HepG2 (cell line): ENCODE data around the gene ABCB10. TPM values are rescaled to one million over a fixed set of nuclear protein-coding genes. Genes with fewer than 3 reads are reported as not detected.

Source experiments
- HCFC1 ChIP-seq: fragments of 150-350 bp; IDR thresholded peaks from 2 replicates; pipeline ENCODE4 v1.6.1; 2014; ENCODE audit warnings: low read depth, low read length
- MATR3 ChIP-seq: sonication (generic); formaldehyde crosslinking; IDR thresholded peaks from 2 replicates; pipeline ENCODE4 v1.4.0; 2020; ENCODE audit warnings: missing genetic modification reagents
- NONO ChIP-seq, 2 experiments: fragments of 450-650 bp in 1 of 2; sonication (generic) in 1 of 2; formaldehyde crosslinking in 1 of 2; IDR thresholded peaks in 1 of 2; conservative IDR thresholded peaks in 1 of 2; 2 replicates each; pipeline versions ENCODE4 v1.6.1 to v1.8.0; 2017 to 2022; ENCODE audit warnings: mild to moderate bottlenecking in 1 of 2, missing genetic modification reagents in 1 of 2, moderate library complexity in 1 of 2
- PITX1 ChIP-seq: sonication (generic); formaldehyde crosslinking; IDR thresholded peaks from 2 replicates; pipeline ENCODE4 v1.5.1; 2020; ENCODE audit warnings: mild to moderate bottlenecking, missing genetic modification reagents
- PTBP1 ChIP-seq: fragments of 200-400 bp; formaldehyde crosslinking; IDR thresholded peaks from 2 replicates; pipeline ENCODE4 v1.6.1; 2018; ENCODE audit warnings: low read length, low read depth; ENCODE audit not compliant: poor library complexity, severe bottlenecking
- SP1 ChIP-seq, 2 experiments: fragments of 450-650 bp in 1 of 2; sonication (generic) in 1 of 2; formaldehyde crosslinking in 1 of 2; IDR thresholded peaks; 2 replicates each; pipeline versions ENCODE4 v1.4.0 to v1.6.1; 2016 to 2020; ENCODE audit warnings: missing genetic modification reagents in 1 of 2
- YEATS4 ChIP-seq: sonication (generic); formaldehyde crosslinking; IDR thresholded peaks from 2 replicates; pipeline ENCODE4 v1.4.0; 2020; ENCODE audit warnings: missing genetic modification reagents, borderline replicate concordance
- ZBTB3 ChIP-seq: sonication (generic); formaldehyde crosslinking; IDR thresholded peaks from 2 replicates; pipeline ENCODE4 v1.4.0; 2020; ENCODE audit warnings: low read depth, mild to moderate bottlenecking, moderate library complexity, missing genetic modification reagents, borderline replicate concordance
- ZFP62 ChIP-seq: sonication (generic); formaldehyde crosslinking; IDR thresholded peaks from 2 replicates; pipeline ENCODE4 v1.4.0; 2020; ENCODE audit warnings: missing genetic modification reagents
- ZFP91 ChIP-seq: sonication (generic); formaldehyde crosslinking; IDR thresholded peaks from 2 replicates; pipeline ENCODE4 v1.9.0; 2022; ENCODE audit warnings: missing genetic modification reagents, mild to moderate bottlenecking, borderline replicate concordance
- ZFY ChIP-seq: sonication (generic); formaldehyde crosslinking; IDR thresholded peaks from 2 replicates; pipeline ENCODE4 v1.4.0; 2020; ENCODE audit warnings: missing genetic modification reagents
- ZMAT3 ChIP-seq: sonication (generic); formaldehyde crosslinking; conservative IDR thresholded peaks from 2 replicates; pipeline ENCODE4 v1.7.0; 2021; ENCODE audit warnings: missing genetic modification reagents
- ZNF281 ChIP-seq: sonication (generic); formaldehyde crosslinking; IDR thresholded peaks from 2 replicates; pipeline ENCODE4 v1.4.0; 2020; ENCODE audit warnings: missing genetic modification reagents, borderline replicate concordance
- ZNF34 ChIP-seq: sonication (generic); formaldehyde crosslinking; IDR thresholded peaks from 2 replicates; pipeline ENCODE4 v1.4.0; 2020; ENCODE audit warnings: mild to moderate bottlenecking, missing genetic modification reagents, borderline replicate concordance
- ZNF383 ChIP-seq: sonication (generic); formaldehyde crosslinking; IDR thresholded peaks from 2 replicates; pipeline ENCODE4 v1.4.0; 2020; ENCODE audit warnings: missing genetic modification reagents, mild to moderate bottlenecking, borderline replicate concordance
- ZNF629 ChIP-seq: sonication (generic); formaldehyde crosslinking; conservative IDR thresholded peaks from 2 replicates; pipeline ENCODE4 v1.5.0; 2020; ENCODE audit warnings: missing genetic modification reagents
- ZNF850 ChIP-seq: sonication (generic); formaldehyde crosslinking; conservative IDR thresholded peaks from 2 replicates; pipeline ENCODE4 v1.9.0; 2021; ENCODE audit warnings: mild to moderate bottlenecking, missing genetic modification reagents
- polyA plus RNA-seq, 8 experiments: library from polyadenylated mRNA; depleted of rRNA in 3 of 8; stranded (reverse) in 7 of 8; unstranded in 1 of 8; fragments of >200 nt; fragmentation: Illumina TruSeq in 4 of 8; extraction: Trizol in 4 of 8; gene quantifications; 2 replicates each; pipeline versions ENCODE4 v1.2.1 to v1.2.3, GENCODE V29; 2011 to 2016; ENCODE audit warnings: low read depth in 4 of 8, missing spikeins in 1 of 8, mixed read lengths in 1 of 8; ENCODE audit not compliant: insufficient read depth in 1 of 8
- total RNA-seq, 5 experiments: library from RNA; depleted of rRNA; stranded (reverse); fragments of >200 nt; fragmentation: Illumina TruSeq; extraction: Trizol; gene quantifications; 2 replicates each; pipeline ENCODE4 v1.2.3, GENCODE V29; 2016; ENCODE audit warnings: low read depth in 1 of 5
- TF ChIP-seq, protein P1 (sequence below): sonication (generic); formaldehyde crosslinking; IDR thresholded peaks from 2 replicates; pipeline ENCODE4 v1.4.0; 2020; ENCODE audit warnings: missing genetic modification reagents
- TF ChIP-seq, protein P2 (sequence below): sonication (generic); formaldehyde crosslinking; conservative IDR thresholded peaks from 2 replicates; pipeline ENCODE4 v1.5.0; 2020; ENCODE audit warnings: missing genetic modification reagents

The ABCB10 gene
- total and polyA plus RNA-seq, 2 of the 13 experiments (the other 11 are each of a cell fraction or from before 2014, with no cell fraction given): 11.2 to 28.9 TPM

DNA sequence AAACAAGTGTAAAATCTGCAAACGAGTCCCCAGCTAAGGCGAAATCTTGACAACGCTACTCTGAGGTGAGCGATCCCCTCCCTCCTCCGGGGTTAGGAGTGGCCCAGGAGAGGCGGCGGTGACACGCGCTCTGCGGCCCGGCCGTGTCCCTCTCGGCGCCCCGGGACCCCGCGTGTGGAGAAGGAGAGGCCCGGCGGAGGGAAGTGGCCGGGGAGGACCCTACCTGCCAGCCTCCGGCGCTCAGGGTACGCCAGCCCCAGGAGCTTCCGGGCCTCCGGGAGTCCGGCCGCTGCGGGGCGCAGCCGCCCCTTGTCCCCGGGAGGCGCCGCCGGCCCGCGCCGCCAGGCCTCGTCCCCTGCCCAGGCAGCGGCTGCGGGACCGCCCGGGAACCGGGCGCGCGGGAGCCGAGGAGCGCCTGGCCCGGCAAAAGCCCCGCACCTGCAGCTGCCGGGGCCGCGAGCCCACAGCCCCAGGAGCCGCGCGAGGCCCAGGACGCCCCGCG, 543 bp downstream of the ABCB10 start (continued):
- TF ChIP-seq ZBTB3 (no peak), ZNF850 (CRISPR knock-in tag) (no peak), ZNF383 (CRISPR knock-in tag) (no peak), YEATS4 (peak; percentile 13; the same call in 1 of the 2 replicates), ZMAT3 (CRISPR knock-in tag) (0 out of 2 replicates have a peak, but pooled peaks have one; percentile 23), MATR3 (CRISPR knock-in tag) (no peak), PTBP1 (no peak), HCFC1 (no peak), PITX1 (CRISPR knock-in tag) (no peak), SP1 (IDR thresholded peaks at IDR 0.05) (no peak), SP1 (CRISPR knock-in tag; IDR thresholded peaks at IDR 0.05) (no peak), ZFP91 (no peak), ZNF34 (CRISPR knock-in tag) (no peak), NONO (IDR thresholded peaks at IDR 0.05) (no peak), NONO (CRISPR knock-in tag; conservative IDR thresholded peaks at IDR 0.05) (no peak), ZFP62 (CRISPR knock-in tag) (no peak), ZNF281 (CRISPR knock-in tag) (no peak), ZFY (peak; percentile 55), ZNF629 (CRISPR knock-in tag) (no peak)
- TF ChIP-seq, protein P1, sequence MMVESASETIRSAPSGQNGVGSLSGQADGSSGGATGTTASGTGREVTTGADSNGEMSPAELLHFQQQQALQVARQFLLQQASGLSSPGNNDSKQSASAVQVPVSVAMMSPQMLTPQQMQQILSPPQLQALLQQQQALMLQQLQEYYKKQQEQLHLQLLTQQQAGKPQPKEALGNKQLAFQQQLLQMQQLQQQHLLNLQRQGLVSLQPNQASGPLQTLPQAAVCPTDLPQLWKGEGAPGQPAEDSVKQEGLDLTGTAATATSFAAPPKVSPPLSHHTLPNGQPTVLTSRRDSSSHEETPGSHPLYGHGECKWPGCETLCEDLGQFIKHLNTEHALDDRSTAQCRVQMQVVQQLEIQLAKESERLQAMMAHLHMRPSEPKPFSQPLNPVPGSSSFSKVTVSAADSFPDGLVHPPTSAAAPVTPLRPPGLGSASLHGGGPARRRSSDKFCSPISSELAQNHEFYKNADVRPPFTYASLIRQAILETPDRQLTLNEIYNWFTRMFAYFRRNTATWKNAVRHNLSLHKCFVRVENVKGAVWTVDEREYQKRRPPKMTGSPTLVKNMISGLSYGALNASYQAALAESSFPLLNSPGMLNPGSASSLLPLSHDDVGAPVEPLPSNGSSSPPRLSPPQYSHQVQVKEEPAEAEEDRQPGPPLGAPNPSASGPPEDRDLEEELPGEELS (CRISPR knock-in tag): no peak
- TF ChIP-seq, protein P2, sequence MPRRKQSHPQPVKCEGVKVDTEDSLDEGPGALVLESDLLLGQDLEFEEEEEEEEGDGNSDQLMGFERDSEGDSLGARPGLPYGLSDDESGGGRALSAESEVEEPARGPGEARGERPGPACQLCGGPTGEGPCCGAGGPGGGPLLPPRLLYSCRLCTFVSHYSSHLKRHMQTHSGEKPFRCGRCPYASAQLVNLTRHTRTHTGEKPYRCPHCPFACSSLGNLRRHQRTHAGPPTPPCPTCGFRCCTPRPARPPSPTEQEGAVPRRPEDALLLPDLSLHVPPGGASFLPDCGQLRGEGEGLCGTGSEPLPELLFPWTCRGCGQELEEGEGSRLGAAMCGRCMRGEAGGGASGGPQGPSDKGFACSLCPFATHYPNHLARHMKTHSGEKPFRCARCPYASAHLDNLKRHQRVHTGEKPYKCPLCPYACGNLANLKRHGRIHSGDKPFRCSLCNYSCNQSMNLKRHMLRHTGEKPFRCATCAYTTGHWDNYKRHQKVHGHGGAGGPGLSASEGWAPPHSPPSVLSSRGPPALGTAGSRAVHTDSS: no peak
